SK-N-SH (cell line): ENCODE results near the gene MMP23B. TPM values are rescaled to one million over a fixed set of nuclear protein-coding genes. Genes with fewer than 3 reads are reported as not detected.
"Not testable (repeated sequence)": the region's sequence is repeated elsewhere in the genome, so short reads cannot be mapped to it uniquely, and the experiment has no call there.

Experiments
- CTCF ChIA-PET: fragments of 300-600, 350-600 bp; formaldehyde crosslinking; extraction: SDS; loops from one replicate; lab custom pipeline; 2021; lab: Yijun Ruan, JAX
- POLR2A ChIA-PET: fragments of 350-600 bp; sonication (Branson Sonifier 250); formaldehyde crosslinking; extraction: SDS; loops from one replicate; lab custom pipeline; 2020; ENCODE audit warnings: antibody characterized with exemption, inconsistent platforms; lab: Yijun Ruan, JAX
- DNase-seq: peaks from one replicate; pipeline ENCODE4 v3.0.0; 2012
- H2AFZ ChIP-seq: fragments of 200-600 bp; sonication (generic); 2 replicates; pipeline ENCODE4 v1.8.1; 2016; ENCODE audit warnings: antibody characterized with exemption, mild to moderate bottlenecking, low read depth
- H3F3A ChIP-seq: fragments of 200-600 bp; sonication (generic); replicated peaks from 2 replicates; pipeline ENCODE3; 2016; ENCODE audit warnings: antibody characterized with exemption, mild to moderate bottlenecking; ENCODE audit not compliant: insufficient read depth
- H3K27ac ChIP-seq, 2 experiments: fragments of 200-500 bp in 1 of 2; fragments of 200-600 bp in 1 of 2; sonication (Bioruptor generic) in 1 of 2; sonication (generic), shearing (Covaris generic) in 1 of 2; 2 replicates each; pipeline versions ENCODE4 v1.5.1 to v1.6.1; 2014 to 2016; ENCODE audit warnings: low read depth in 2 of 2, inconsistent platforms in 1 of 2, low read length in 1 of 2, mild to moderate bottlenecking in 1 of 2, mixed read lengths in 1 of 2
- H3K27me3 ChIP-seq: fragments of 200-600 bp; sonication (generic), shearing (Covaris generic); 2 replicates; pipeline ENCODE4 v1.6.1; 2016; ENCODE audit warnings: mixed run types; ENCODE audit not compliant: insufficient read depth
- H3K36me3 ChIP-seq, 2 experiments: fragments of 200-500 bp in 1 of 2; fragments of 200-600 bp in 1 of 2; sonication (Bioruptor generic) in 1 of 2; sonication (generic) in 1 of 2; replicated peaks in 1 of 2; 2 replicates each; pipeline versions ENCODE3 to v1.5.1; 2014 to 2016; ENCODE audit warnings: low read length in 1 of 2, mild to moderate bottlenecking in 1 of 2; ENCODE audit not compliant: insufficient read depth in 2 of 2, control insufficient read depth in 1 of 2
- H3K4me1 ChIP-seq, 2 experiments: fragments of 200-500 bp in 1 of 2; fragments of 200-600 bp in 1 of 2; sonication (Bioruptor generic) in 1 of 2; sonication (generic), shearing (Covaris generic) in 1 of 2; 2 replicates each; pipeline versions ENCODE4 v1.5.1 to v1.6.1; 2014 to 2016; ENCODE audit warnings: low read depth in 1 of 2, low read length in 1 of 2, mixed run types in 1 of 2; ENCODE audit not compliant: insufficient read depth in 2 of 2, control insufficient read depth in 1 of 2
- H3K4me2 ChIP-seq: fragments of 200-600 bp; sonication (generic), shearing (Covaris generic); 2 replicates; pipeline ENCODE4 v1.6.1; 2017; ENCODE audit warnings: mixed run types
- H3K4me3 ChIP-seq, 2 experiments: fragments of 200-500 bp in 1 of 2; fragments of 200-600 bp in 1 of 2; sonication (Bioruptor generic) in 1 of 2; sonication (generic), shearing (Covaris generic) in 1 of 2; 2 replicates each; pipeline versions ENCODE4 v1.5.1 to v1.8.1; 2014 to 2016; ENCODE audit warnings: low read depth in 2 of 2, inconsistent platforms in 1 of 2, low read length in 1 of 2, mild to moderate bottlenecking in 1 of 2, mixed read lengths in 1 of 2, moderate library complexity in 1 of 2
- H3K79me2 ChIP-seq: fragments of 200-600 bp; sonication (generic); 2 replicates; pipeline ENCODE4 v1.8.1; 2017; ENCODE audit warnings: mild to moderate bottlenecking; ENCODE audit not compliant: insufficient read depth
- H3K9ac ChIP-seq: fragments of 200-600 bp; sonication (generic); 2 replicates; pipeline ENCODE4 v1.6.1; 2017; ENCODE audit warnings: mixed run types
- H3K9me2 ChIP-seq: fragments of 200-600 bp; sonication (generic); 2 replicates; pipeline ENCODE4 v1.6.1; 2017; ENCODE audit warnings: mixed run types
- H3K9me3 ChIP-seq: fragments of 200-600 bp; sonication (generic); 2 replicates; pipeline ENCODE4 v1.6.1; 2017; ENCODE audit warnings: mixed run types, mild to moderate bottlenecking, moderate library complexity
- H4K20me1 ChIP-seq: fragments of 200-600 bp; sonication (generic); 2 replicates; pipeline ENCODE4 v1.6.1; 2017; ENCODE audit warnings: mild to moderate bottlenecking, mixed run types; ENCODE audit not compliant: insufficient read depth
- WGBS: methylation state at CpG from one replicate; pipeline ENCODE4 v1.1.6; 2017; ENCODE audit warnings: low lambda C conversion rate; 5-methylcytosine and 5-hydroxymethylcytosine counted together
- polyA plus RNA-seq, 3 experiments: library from polyadenylated mRNA; depleted of rRNA; stranded (reverse); fragments of >200 nt; gene quantifications; 2 replicates each; pipeline ENCODE4 v1.2.3, GENCODE V29; 2012

MMP23B gene
- polyA plus RNA-seq, 1 of the 3 experiments (the other 2 are of a cell fraction) = 1.2 TPM

- H3K4me3 ChIP-seq, H4K20me1 ChIP-seq, H3K9me3 ChIP-seq, DNase-seq, H3K79me2 ChIP-seq, H3K27me3 ChIP-seq, H3K36me3 ChIP-seq, POLR2A ChIA-PET, CTCF ChIA-PET, H3K4me2 ChIP-seq, H3F3A ChIP-seq, H3K27ac ChIP-seq, H3K9ac ChIP-seq, H2AFZ ChIP-seq, H3K4me1 ChIP-seq, H3K9me2 ChIP-seq: not testable (repeated sequence)
- WGBS = 74% methylated on average over 3 of the region's 13 CpGs
Observed at GRCh38 chr1:1634613-1635012, 2.6 kb downstream of the MMP23B start.

GRCh38 chr1:1636621-1637478 lies 4.9 kb downstream of the MMP23B start:
- H3K27ac ChIP-seq, H3K4me2 ChIP-seq, H3K9me3 ChIP-seq, H2AFZ ChIP-seq, CTCF ChIA-PET, H3K79me2 ChIP-seq, H3K9ac ChIP-seq, H3K4me1 ChIP-seq, H3F3A ChIP-seq, H3K36me3 ChIP-seq, H3K9me2 ChIP-seq, H3K4me3 ChIP-seq, POLR2A ChIA-PET, H3K27me3 ChIP-seq, H4K20me1 ChIP-seq: not testable (repeated sequence)
- 85% methylated on average over 14 of the region's 37 CpGs for whole genome bisulfite sequencing
- peak; percentile 9 for DNase-seq

GRCh38 chr1:1637479-1637875 lies 5.5 kb downstream of the MMP23B start:
- H2AFZ ChIP-seq, H3K36me3 ChIP-seq, H3K4me3 ChIP-seq, DNase-seq, H3K4me2 ChIP-seq, H3F3A ChIP-seq, H3K4me1 ChIP-seq, H3K79me2 ChIP-seq, H3K9me3 ChIP-seq, H3K9ac ChIP-seq, H4K20me1 ChIP-seq, H3K27me3 ChIP-seq, POLR2A ChIA-PET, H3K9me2 ChIP-seq, H3K27ac ChIP-seq, CTCF ChIA-PET: not testable (repeated sequence)
- WGBS = 93% methylated on average over 6 of the region's 14 CpGs

GRCh38 chr1:1638528-1638927 lies 6.6 kb downstream of the MMP23B start:
- WGBS = 95% methylated on average over 8 of the region's 13 CpGs
- CTCF ChIA-PET, H3K27ac ChIP-seq, H3K9me2 ChIP-seq, H3K4me3 ChIP-seq, H3K4me2 ChIP-seq, H3K9me3 ChIP-seq, H2AFZ ChIP-seq, POLR2A ChIA-PET, H3K79me2 ChIP-seq, H3F3A ChIP-seq, H3K36me3 ChIP-seq, DNase-seq, H3K9ac ChIP-seq, H4K20me1 ChIP-seq, H3K4me1 ChIP-seq, H3K27me3 ChIP-seq: not testable (repeated sequence)

- H3F3A ChIP-seq, POLR2A ChIA-PET, H3K36me3 ChIP-seq, H3K79me2 ChIP-seq, H3K4me2 ChIP-seq, H3K9me3 ChIP-seq, H3K9me2 ChIP-seq, H2AFZ ChIP-seq, H3K4me1 ChIP-seq, H3K9ac ChIP-seq, H3K27me3 ChIP-seq, CTCF ChIA-PET, H3K27ac ChIP-seq, H3K4me3 ChIP-seq, H4K20me1 ChIP-seq, DNase-seq: not testable (repeated sequence)
- 100% methylated on average over 1 of the region's 16 CpGs for WGBS
Observed at GRCh38 chr1:1639368-1639767, 7.4 kb downstream of the MMP23B start.

GRCh38 chr1:1640081-1640480 lies 8.1 kb downstream of the MMP23B start:
- H3K27me3 ChIP-seq, H3K9me3 ChIP-seq, H3K4me1 ChIP-seq, H2AFZ ChIP-seq, H3K9ac ChIP-seq, POLR2A ChIA-PET, H3K79me2 ChIP-seq, H3K4me3 ChIP-seq, H3K27ac ChIP-seq, H3F3A ChIP-seq, H4K20me1 ChIP-seq, CTCF ChIA-PET, H3K9me2 ChIP-seq, H3K4me2 ChIP-seq, DNase-seq, H3K36me3 ChIP-seq: not testable (repeated sequence)
- 85% methylated on average over 5 of the region's 25 CpGs for WGBS
